Islet precursor cell (in vitro differentiated cells): ENCODE measurements around the gene HARS1.
"Not testable (repeated sequence)": the region's sequence is repeated elsewhere in the genome, so short reads cannot be mapped to it uniquely, and the experiment has no call there.

Experiments used
- DNase-seq: peaks from one replicate; pipeline ENCODE4 v3.0.0-alpha.2; 2018

The HARS1 gene

DNA sequence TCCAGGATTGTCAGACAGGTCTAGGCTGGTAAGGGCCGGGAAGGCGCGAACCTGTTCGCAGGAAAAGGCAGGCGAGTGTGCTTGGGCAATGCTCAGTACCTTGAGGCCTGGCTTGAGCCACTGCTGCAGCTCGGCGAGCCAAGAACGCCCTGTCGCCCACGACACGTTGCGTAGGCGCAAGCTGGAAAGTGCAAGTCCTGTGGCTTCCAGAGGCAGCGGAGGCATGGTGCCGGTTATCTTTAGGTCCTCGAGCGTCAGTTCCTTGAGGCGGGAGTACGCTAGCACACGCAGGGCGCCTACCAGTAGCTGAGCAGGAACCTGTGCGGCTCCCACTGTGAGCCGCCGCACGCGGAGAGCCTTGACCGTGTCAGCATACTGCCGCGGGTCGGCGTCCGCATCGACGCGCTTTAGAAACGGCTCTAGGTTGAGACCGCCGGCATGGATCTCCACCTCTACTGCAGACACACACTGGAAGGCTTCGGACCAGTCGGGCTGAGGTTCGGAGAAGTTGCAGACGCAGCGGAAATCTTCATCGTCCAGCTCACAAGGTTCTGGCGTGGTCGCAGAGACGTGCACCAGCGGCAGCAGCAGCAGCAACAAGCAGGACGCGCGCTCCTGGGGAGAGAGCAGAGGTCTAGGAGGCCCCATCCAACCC, 58.7 kb downstream of the HARS1 start:
- no peak for DNase-seq

DNA sequence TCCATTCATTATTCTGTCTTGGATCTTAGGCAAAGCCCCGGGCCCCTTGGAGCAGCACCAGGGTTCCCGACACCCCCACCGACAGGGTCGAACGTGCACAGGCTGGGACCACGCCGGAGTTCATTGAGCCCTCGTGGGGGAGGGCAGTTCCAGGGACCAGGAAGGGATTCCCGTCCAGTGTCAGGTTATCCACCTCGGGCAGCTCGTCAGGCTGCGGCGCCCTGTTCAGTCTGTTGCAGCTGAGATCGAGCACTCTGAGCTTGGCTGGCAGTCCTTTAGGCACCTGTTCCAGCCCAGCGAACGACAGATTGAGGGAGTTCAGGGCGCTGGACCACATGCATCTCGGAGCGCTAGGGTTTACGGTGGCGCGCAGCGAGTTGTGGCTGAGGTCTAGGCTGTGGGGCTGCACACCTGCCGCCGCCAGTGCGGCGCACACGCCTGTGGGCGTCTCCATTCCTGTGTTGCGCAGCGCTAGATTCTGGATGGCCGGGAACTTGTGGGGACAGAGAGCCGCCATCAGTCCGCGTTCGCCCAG, 59.3 kb downstream of the HARS1 start:
- no peak for DNase-seq

DNA sequence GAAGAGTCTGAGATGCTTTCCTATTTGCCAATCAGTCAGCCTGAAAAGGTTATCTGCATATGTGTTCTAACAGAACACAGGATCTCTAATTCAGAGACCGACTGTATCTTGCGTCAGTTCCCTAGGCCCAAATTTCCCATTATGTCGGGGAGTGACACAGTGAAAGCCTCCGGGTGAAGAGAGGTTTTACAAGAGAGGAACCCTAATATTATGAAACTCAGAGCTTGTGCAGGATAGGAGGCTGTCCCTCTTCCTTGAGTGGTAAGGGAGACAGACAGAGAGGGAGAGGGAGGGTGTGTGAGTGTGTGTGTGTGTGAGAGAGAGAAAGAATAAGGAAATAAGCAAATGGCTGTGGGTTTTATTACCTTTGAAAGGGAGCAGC, 60.1 kb downstream of the HARS1 start:
- DNase-seq, result no peak

DNA sequence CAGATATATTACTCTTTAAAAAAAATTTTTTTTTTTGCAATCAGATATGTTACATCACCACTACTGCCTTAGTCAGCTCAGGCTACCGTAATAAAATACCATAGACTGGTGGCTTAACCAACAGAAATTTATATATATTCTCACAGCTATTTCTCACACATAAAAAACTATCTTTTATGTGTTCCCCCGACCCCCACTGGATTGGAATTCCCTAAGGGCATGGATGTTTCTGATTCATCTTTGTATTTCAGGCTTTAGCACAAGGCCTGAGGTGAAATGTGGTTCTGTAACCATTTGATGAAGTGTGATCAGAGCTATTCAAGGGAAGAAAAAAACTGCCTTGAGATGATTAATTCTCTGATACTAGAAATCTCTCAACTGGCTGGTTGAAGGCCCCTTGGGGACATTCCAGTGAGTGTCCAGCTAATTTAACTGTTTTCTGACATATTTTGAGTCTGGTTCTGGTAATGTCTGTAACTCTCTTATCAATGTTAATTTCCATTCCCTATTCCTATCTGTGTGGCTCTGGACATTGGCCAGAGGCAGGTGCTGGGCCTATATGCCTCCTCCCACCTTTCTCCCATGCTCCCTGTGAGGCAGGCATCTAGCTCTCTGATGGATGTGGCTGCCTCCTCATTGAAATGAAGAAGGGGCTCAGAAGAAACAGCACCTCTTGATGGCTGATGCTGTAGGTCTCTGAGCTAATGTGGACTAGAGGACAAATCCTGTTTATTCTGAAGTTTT, 60.7 kb downstream of the HARS1 start:
- DNase-seq, result no peak

DNA sequence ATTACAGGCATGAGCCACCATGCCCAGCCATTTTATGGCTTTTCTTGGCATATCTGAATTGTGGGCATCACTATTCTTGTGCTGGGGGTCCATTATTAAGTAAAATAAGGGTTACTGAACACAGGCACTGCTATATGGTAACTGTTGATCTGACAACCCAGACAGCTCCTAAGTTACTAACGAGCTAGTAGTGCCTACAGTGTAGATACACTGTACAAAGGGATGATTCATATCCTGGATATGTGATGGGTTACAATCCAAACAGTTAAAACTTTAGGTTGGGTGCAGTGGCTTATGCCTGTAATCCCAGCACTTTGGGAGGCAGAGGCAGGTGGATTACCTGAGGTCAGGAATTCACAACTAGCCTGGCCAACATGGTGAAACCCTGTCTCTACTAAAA, 62.5 kb downstream of the HARS1 start:
- no peak for DNase-seq

DNA sequence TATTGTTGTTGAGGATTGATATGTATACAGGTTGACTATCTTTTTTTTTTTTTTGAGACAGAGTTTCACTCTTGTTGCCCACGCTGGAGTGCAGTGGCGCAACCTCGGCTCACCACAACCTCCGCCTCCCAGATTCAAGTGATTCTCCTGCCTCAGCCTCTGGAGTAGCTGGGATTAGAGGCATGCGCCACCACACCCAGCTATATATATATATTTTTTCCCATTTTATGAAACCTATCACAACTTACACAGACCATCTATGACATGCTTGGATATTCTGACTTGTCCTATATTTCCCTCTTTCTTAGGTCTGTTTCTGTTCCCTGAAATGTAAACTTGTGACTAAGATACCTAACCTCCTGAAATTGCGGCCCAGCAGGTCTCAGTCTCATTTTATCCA, 63.2 kb downstream of the HARS1 start:
- DNase-seq, result no peak

DNA sequence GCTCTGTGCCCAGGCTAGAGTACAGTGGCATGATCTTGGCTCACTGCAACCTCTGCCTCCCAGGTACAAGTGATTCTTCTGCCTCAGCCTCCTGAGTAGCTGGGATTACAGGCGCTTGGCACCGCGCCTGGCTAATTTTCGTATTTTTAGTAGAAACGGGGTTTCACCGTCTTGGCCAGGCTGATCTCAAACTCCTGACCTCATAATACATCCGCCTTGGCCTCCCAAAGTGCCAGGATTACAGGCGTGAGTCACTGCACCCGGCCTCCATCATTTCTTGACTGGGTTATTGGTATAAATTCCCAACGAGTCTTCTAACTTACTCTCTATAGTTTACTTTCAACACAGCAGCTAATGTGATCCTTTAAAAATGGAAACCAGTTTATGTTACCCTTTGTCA, 66.3 kb downstream of the HARS1 start:
- DNase-seq, result not testable (repeated sequence)
